22Rv1 (cell line): ENCODE data around the gene SUPT3H.

Experiments
- H3K27ac ChIP-seq: fragments of 450-650 bp; 2 replicates; pipeline ENCODE4 v1.5.1; 2017
- ZFX ChIP-seq: fragments of 450-650 bp; IDR thresholded peaks from 2 replicates; pipeline ENCODE4 v1.6.1; 2017; ENCODE audit warnings: antibody characterized with exemption, borderline replicate concordance
- TF ChIP-seq, protein P1 (sequence below): fragments of 450-650 bp; IDR thresholded peaks from 2 replicates; pipeline ENCODE4 v1.5.1; 2017; ENCODE audit warnings: mild to moderate bottlenecking

SUPT3H gene

DNA sequence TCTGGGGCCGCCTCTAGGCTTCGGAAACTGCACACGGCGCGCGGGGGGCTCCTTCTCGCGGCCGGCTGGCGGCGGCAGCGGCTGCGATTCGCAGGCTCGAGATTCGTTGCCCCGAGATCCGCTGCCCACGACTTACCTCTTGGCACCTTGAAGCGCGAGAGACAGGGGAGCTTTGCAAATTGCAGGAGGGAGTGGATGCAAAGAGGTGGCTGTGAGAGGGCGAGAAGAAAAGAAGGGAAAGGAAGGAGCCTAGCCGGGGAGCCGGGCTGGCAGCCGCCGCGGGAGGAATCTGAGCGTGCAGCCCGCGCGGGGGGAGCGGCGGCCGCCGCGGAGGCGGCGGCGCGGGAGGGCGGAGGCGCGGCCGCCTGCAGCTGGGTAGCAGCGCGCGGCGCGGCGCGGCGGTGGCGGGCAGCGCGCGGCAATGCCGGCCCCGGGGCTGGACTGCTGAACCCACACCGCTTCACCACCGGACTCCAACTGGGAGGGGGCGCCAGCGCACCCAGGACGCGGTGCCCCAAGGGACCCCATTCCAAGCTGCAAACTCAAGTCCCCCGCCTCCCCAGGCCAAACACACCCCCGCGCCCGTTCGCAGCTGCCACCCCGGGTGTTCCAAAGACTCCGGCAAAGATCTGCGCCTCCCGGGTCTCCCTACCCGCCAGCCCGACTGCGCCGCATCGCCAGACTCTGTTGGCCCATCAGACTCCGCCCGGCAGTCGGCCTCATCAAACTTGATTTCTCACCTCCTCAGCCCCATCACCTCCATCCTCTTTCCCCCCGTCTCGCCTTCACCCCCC lies 44.2 kb upstream of the SUPT3H start:
- no peak overlapping the region for H3K27ac ChIP-seq
- no peak for TF ChIP-seq ZFX
- TF ChIP-seq, protein P1, sequence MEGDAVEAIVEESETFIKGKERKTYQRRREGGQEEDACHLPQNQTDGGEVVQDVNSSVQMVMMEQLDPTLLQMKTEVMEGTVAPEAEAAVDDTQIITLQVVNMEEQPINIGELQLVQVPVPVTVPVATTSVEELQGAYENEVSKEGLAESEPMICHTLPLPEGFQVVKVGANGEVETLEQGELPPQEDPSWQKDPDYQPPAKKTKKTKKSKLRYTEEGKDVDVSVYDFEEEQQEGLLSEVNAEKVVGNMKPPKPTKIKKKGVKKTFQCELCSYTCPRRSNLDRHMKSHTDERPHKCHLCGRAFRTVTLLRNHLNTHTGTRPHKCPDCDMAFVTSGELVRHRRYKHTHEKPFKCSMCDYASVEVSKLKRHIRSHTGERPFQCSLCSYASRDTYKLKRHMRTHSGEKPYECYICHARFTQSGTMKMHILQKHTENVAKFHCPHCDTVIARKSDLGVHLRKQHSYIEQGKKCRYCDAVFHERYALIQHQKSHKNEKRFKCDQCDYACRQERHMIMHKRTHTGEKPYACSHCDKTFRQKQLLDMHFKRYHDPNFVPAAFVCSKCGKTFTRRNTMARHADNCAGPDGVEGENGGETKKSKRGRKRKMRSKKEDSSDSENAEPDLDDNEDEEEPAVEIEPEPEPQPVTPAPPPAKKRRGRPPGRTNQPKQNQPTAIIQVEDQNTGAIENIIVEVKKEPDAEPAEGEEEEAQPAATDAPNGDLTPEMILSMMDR = peak; percentile 20

DNA sequence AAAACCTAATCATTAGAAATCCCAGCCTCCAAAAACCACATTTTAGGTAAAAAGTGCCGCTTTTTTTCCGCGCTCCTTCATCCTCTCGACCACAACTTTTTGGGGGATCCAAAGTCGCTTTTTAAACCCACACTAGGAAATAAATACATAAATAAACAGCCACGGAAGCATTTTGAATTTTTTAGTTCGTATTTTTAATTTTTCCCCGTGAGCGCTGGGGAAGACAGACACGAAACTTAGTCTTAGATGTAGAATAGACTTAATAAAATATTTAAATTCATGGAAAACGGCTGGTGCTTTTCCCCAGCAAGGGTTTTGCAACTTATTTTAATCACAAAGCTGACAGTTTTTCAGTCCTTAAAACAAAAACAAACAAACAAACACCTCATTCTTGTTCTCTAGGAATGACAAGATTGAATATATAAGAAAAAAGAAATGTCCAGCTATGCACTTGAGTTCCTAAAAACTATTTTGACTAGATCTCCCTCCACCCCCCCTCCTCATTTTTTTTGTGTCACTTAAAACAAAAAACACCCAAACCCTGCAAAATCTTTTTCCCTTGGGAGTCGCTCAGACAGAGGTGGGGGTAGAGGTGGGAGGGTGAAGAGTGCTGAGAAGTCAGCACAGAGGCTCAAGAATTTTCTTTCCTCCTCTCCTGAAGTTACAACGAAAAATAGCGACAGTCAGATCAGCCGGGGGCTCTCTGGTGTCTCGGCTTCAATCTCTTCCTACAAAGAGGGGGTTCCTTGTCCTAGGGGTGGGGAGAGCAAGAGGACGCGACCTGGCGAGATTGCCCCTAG lies 43.4 kb upstream of the SUPT3H start:
- H3K27ac ChIP-seq = no peak overlapping the region

DNA sequence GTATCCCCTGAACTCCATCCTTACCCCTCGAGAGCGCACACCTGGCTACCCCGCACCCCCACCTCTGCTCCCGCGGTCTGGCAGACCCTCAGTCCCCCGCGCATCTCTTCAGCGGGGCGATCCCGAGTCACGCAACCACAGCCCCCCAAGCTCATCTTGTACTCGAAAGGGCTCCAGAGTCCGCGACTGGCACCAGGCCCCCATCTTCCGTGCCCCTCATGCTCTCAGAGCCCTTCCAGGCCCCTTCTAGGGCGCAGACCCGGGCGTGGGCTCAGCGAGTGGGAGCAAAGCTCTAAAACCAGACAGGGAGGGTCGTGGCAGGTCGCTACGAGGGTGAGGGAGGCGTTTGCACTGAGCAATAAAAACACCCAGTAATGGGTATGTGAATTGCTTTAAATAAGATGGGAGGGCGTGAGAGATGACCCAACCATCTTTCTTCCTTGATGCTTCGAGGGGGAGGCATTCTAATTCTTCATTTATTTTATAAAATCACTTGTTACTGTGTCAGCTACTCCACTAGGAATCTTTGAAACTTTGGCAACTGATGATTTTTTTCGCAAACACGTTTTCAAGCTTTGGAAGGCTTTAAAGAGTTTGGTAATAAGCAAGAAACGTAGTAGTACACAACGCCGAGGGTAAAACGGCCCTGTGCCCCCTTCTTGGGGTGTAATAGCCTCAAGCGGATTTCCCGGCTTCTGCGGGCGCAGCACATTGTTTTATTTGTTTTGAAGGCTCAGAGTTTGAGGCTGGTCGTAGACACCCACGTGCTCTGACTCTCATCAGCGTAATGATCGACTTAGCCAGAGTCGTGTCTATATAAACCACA lies 42.6 kb upstream of the SUPT3H start:
- TF ChIP-seq, protein P1 = no peak
- TF ChIP-seq ZFX = no peak
- no peak overlapping the region for H3K27ac ChIP-seq

More for the DNA sequence above, 43.4 kb upstream of the SUPT3H start:
- no peak for TF ChIP-seq ZFX
- TF ChIP-seq, protein P1 = no peak

DNA sequence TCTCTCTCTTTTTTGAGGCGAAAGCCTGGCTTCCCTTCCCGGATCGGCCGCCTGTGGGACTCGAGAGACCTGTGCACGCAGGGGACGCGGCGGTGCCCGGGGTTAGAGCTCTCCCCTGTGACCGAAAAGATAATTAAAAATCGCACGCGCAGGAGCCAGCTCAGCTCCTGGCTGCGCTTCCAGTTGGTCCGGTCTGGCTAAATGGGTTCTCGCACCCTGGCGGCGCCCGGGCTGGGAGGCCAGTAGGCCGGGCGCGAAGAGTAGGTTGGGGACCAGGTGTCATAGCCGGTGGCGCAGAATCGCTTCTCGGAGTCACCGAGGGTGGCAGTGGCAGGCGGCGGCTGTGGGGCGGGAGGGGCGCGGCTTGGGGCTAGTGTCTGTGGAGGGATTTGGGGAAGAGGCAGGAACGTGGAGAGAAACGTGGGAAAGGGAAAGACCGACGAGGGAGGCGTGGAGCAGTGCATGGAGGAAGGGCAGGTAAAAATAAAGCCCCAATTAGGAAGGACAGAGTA lies 41.9 kb upstream of the SUPT3H start:
- TF ChIP-seq, protein P1 = peak; percentile 73
- no peak for TF ChIP-seq ZFX
- H3K27ac ChIP-seq = no peak overlapping the region

DNA sequence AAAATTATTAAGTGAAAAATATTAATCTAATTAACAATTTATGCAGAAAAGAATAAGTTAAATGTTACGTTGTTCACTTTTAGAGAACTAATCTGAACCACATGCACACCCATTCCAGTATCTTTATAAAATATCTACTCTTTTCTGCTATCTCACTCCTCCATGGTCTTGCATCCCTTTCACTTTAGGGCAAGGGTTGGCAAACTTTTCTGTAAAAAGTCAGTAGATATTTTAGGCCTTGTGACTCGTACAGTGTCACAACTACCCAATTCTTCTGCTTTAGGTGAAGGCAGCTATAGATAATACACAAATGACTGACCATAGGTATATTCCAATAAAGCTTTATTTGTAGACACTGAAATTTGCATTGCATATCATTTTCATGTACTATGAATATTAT lies 39.7 kb upstream of the SUPT3H start:
- TF ChIP-seq, protein P1 = no peak
- no peak for TF ChIP-seq ZFX
- no peak overlapping the region for H3K27ac ChIP-seq

DNA sequence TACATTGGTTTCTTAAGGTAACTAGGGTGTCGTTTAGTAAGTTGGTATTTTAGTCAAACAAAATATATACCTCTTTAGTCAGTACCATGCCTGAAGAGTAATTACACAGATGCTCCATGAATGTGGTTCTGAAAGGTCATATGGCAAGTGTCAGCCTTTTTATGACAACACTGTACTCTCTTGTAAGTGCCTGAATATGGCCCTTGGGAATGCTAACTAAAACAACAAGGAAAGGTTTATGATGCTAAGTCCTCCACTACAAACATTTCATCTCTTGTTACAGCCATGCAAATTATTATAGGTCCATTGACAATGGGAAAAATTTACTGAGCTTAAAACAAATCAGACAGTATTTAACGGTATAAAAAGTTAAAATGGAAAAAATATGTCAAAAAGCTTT lies 39.0 kb upstream of the SUPT3H start:
- TF ChIP-seq ZFX = no peak
- TF ChIP-seq, protein P1 = no peak
- H3K27ac ChIP-seq = no peak overlapping the region
